IPS-15b (cell line): ENCODE data around the gene MPST.
A peak's percentile ranks its signal among the peaks of the same experiment; 100 is the strongest.

Source experiments
- H3K27me3 ChIP-seq: one replicate; pipeline ENCODE4 v1.6.1; 2013; ENCODE audit warnings: low read length; ENCODE audit not compliant: control insufficient read depth, insufficient read depth
- H3K36me3 ChIP-seq: one replicate; pipeline ENCODE4 v1.6.1; 2013; ENCODE audit warnings: low read length; ENCODE audit not compliant: control insufficient read depth, insufficient read depth
- H3K4me1 ChIP-seq: one replicate; pipeline ENCODE4 v1.6.1; 2013; ENCODE audit warnings: mild to moderate bottlenecking, low read length; ENCODE audit not compliant: control insufficient read depth, insufficient read depth
- H3K4me3 ChIP-seq: one replicate; pipeline ENCODE4 v1.5.1; 2013; ENCODE audit warnings: low read depth, low read length
- H3K9ac ChIP-seq: one replicate; pipeline ENCODE4 v1.6.1; 2013; ENCODE audit warnings: low read depth, mild to moderate bottlenecking, low read length
- H3K9me3 ChIP-seq: one replicate; pipeline ENCODE4 v1.6.1; 2013; ENCODE audit warnings: mild to moderate bottlenecking, low read length; ENCODE audit not compliant: control insufficient read depth, insufficient read depth

Gene MPST

GRCh38 chr22:37018086-37018814, 1.3 kb upstream of the MPST start:
- Histone ChIP-seq H3K36me3 (peaks cover 5% of the 10 kb centered on the region), H3K4me3 (peak overlapping the region; percentile 68), H3K27me3 (no peaks in the 10 kb centered on the region), H3K9ac (peak overlapping the region; percentile 79), H3K9me3 (no peaks in the 10 kb centered on the region), H3K4me1 (no peaks in the 10 kb centered on the region)

- H3K9ac ChIP-seq, result peak overlapping the region; percentile 79
- H3K4me1 ChIP-seq, result no peaks in the 10 kb centered on the region
- peak overlapping the region; percentile 68 for H3K4me3 ChIP-seq
- no peaks in the 10 kb centered on the region for H3K9me3 ChIP-seq
- no peaks in the 10 kb centered on the region for H3K27me3 ChIP-seq
- peaks cover 5% of the 10 kb centered on the region for H3K36me3 ChIP-seq
These were observed 680 bp upstream of the MPST start for GRCh38 chr22:37018815-37019308.

- peaks cover 14% of the 10 kb centered on the region for H3K36me3 ChIP-seq
- H3K4me1 ChIP-seq, result no peaks in the 10 kb centered on the region
- no peaks in the 10 kb centered on the region for H3K27me3 ChIP-seq
- peak overlapping the region; percentile 58 for H3K4me3 ChIP-seq
- no peaks in the 10 kb centered on the region for H3K9me3 ChIP-seq
- peak overlapping the region; percentile 27 for H3K9ac ChIP-seq
These were observed 594 bp downstream of the MPST start for GRCh38 chr22:37020192-37020479.

- Histone ChIP-seq H3K36me3 (peaks cover 21% of the 10 kb centered on the region), H3K9ac (no peak overlapping the region), H3K9me3 (no peaks in the 10 kb centered on the region), H3K4me3 (no peak overlapping the region), H3K4me1 (no peaks in the 10 kb centered on the region), H3K27me3 (no peaks in the 10 kb centered on the region)
These were observed 1.5 kb downstream of the MPST start for GRCh38 chr22:37021041-37021440.

- no peak overlapping the region for H3K9ac ChIP-seq
- no peaks in the 10 kb centered on the region for H3K27me3 ChIP-seq
- H3K36me3 ChIP-seq, result peaks cover 16% of the 10 kb centered on the region
- no peaks in the 10 kb centered on the region for H3K4me1 ChIP-seq
- H3K9me3 ChIP-seq, result no peaks in the 10 kb centered on the region
- H3K4me3 ChIP-seq, result no peak overlapping the region
These were observed 2.4 kb downstream of the MPST start for GRCh38 chr22:37021710-37022482.

- Histone ChIP-seq H3K9me3 (no peaks in the 10 kb centered on the region), H3K36me3 (peaks cover 19% of the 10 kb centered on the region)
These were observed 3.2 kb downstream of the MPST start for GRCh38 chr22:37022483-37023337.

GRCh38 chr22:37023743-37024338, 4.3 kb downstream of the MPST start:
- no peaks in the 10 kb centered on the region for H3K27me3 ChIP-seq
- H3K9me3 ChIP-seq, result no peaks in the 10 kb centered on the region
- peaks cover 4% of the 10 kb centered on the region for H3K4me1 ChIP-seq
- H3K9ac ChIP-seq, result no peak overlapping the region
- no peak overlapping the region for H3K4me3 ChIP-seq
- peaks cover 20% of the 10 kb centered on the region for H3K36me3 ChIP-seq

More at GRCh38 chr22:37022483-37023337, 3.2 kb downstream of the MPST start:
- Histone ChIP-seq H3K27me3 (no peaks in the 10 kb centered on the region), H3K4me3 (no peak overlapping the region), H3K4me1 (peaks cover 2% of the 10 kb centered on the region), H3K9ac (no peak overlapping the region)

- H3K4me1 ChIP-seq, result peaks cover 4% of the 10 kb centered on the region
- peaks cover 26% of the 10 kb centered on the region for H3K36me3 ChIP-seq
- no peaks in the 10 kb centered on the region for H3K27me3 ChIP-seq
- H3K9ac ChIP-seq, result no peak overlapping the region
- H3K9me3 ChIP-seq, result no peaks in the 10 kb centered on the region
- no peak overlapping the region for H3K4me3 ChIP-seq
These were observed 5.0 kb downstream of the MPST start for GRCh38 chr22:37024339-37025157.

GRCh38 chr22:37025500-37026070, 6.0 kb downstream of the MPST start:
- H3K9me3 ChIP-seq, result no peaks in the 10 kb centered on the region
- no peak overlapping the region for H3K4me3 ChIP-seq
- peaks cover 26% of the 10 kb centered on the region for H3K36me3 ChIP-seq
- no peak overlapping the region for H3K9ac ChIP-seq
- H3K4me1 ChIP-seq, result peaks cover 4% of the 10 kb centered on the region
- no peaks in the 10 kb centered on the region for H3K27me3 ChIP-seq

- H3K9ac ChIP-seq, result no peak overlapping the region
- peaks cover 4% of the 10 kb centered on the region for H3K4me1 ChIP-seq
- H3K27me3 ChIP-seq, result no peaks in the 10 kb centered on the region
- H3K9me3 ChIP-seq, result no peaks in the 10 kb centered on the region
- H3K4me3 ChIP-seq, result no peak overlapping the region
- peaks cover 26% of the 10 kb centered on the region for H3K36me3 ChIP-seq
These were observed 6.8 kb downstream of the MPST start for GRCh38 chr22:37026325-37026724.
